ENCODE data around the gene GLCE.

DNA sequence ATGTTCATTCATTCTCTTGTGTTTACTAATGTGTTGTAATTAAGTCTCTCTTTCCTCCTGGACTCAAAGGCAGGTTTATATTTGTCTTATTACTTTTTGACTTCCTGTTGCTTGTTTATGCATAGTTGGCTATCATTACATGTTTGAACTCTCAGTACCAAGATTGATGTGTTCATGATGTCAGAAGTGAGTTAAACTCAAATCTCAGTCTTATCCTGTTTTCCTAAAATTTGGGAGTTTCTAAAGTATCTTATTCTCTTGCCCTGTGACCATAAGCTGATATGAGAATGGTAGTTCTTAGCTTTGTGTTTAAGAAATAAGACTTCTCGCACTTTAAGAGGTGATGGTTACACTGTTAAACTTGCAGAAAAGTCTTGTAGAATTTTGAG is 5.2 kb downstream of the GLCE start:
- TF ChIP-seq, protein P1, sequence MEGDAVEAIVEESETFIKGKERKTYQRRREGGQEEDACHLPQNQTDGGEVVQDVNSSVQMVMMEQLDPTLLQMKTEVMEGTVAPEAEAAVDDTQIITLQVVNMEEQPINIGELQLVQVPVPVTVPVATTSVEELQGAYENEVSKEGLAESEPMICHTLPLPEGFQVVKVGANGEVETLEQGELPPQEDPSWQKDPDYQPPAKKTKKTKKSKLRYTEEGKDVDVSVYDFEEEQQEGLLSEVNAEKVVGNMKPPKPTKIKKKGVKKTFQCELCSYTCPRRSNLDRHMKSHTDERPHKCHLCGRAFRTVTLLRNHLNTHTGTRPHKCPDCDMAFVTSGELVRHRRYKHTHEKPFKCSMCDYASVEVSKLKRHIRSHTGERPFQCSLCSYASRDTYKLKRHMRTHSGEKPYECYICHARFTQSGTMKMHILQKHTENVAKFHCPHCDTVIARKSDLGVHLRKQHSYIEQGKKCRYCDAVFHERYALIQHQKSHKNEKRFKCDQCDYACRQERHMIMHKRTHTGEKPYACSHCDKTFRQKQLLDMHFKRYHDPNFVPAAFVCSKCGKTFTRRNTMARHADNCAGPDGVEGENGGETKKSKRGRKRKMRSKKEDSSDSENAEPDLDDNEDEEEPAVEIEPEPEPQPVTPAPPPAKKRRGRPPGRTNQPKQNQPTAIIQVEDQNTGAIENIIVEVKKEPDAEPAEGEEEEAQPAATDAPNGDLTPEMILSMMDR (IDR thresholded peaks at IDR 0.05): no peak
- TF ChIP-seq POLR2AphosphoS5 (IDR thresholded peaks at IDR 0.05): no peak
